Heart right ventricle (tissue), 16 donors: ENCODE measurements around the gene TBXAS1. TPM values are rescaled to one million over a fixed set of nuclear protein-coding genes. Genes with fewer than 3 reads are reported as not detected.

ENCODE experiments used
- ATAC-seq, 8 donors: fragments of 200-7000 bp; cut with Tn5 transposase; one replicate each; pipeline ENCODE4 v1.9.1; 2020; ENCODE audit warnings: mild to moderate bottlenecking in 8 of 8, moderate library complexity in 8 of 8, moderate number of reproducible peaks in 1 of 8
- DNase-seq, 2 donors: peaks; one replicate each; pipeline ENCODE4 v3.0.0-alpha.2; 2020
- H3K27ac ChIP-seq, 10 donors: fragments of 200-600 bp; sonication (generic) in 2 of 10; one replicate each; pipeline versions ENCODE4 v1.5.0 to v1.8.0; 2020 to 2022; ENCODE audit warnings: mild to moderate bottlenecking in 3 of 10
- H3K27me3 ChIP-seq, 7 donors: fragments of 200-600 bp; one replicate each; pipeline ENCODE4 v1.8.0; 2021 to 2022; ENCODE audit warnings: mild to moderate bottlenecking in 2 of 7
- H3K36me3 ChIP-seq, 9 donors: fragments of 200-600 bp; sonication (generic) in 1 of 9; one replicate each; pipeline versions ENCODE4 v1.5.0 to v1.8.0; 2020 to 2022; ENCODE audit warnings: mild to moderate bottlenecking in 2 of 9
- H3K4me1 ChIP-seq, 9 donors: fragments of 200-600 bp; sonication (generic) in 1 of 9; one replicate each; pipeline versions ENCODE4 v1.5.0 to v1.8.0; 2020 to 2022; ENCODE audit warnings: mild to moderate bottlenecking in 4 of 9
- H3K4me3 ChIP-seq, 10 donors: fragments of 200-600 bp; sonication (generic) in 2 of 10; one replicate each; pipeline versions ENCODE4 v1.5.0 to v1.8.0; 2020 to 2022; ENCODE audit warnings: mild to moderate bottlenecking in 7 of 10, moderate library complexity in 2 of 10
- H3K9me3 ChIP-seq, 11 donors: fragments of 200-600 bp in 10 of 11; sonication (generic) in 2 of 11; one replicate each; pipeline versions ENCODE4 v1.5.0 to v1.8.0; 2013 to 2022; ENCODE audit warnings: mild to moderate bottlenecking in 2 of 11, control low read depth in 1 of 11, moderate library complexity in 1 of 11
- CTCF ChIP-seq, 9 donors: fragments of 200-600 bp; sonication (generic) in 2 of 9; IDR thresholded peaks; one replicate each; pipeline versions ENCODE4 v1.5.0 to v1.8.0; 2021 to 2022; ENCODE audit warnings: antibody characterized with exemption in 9 of 9, mild to moderate bottlenecking in 5 of 9, moderate library complexity in 1 of 9
- WGBS, 2 donors: extraction: QIAGEN DNeasy Blood & Tissue Kit; methylation state at CpG; one replicate each; pipeline ENCODE4 v1.1.7; 2013; ENCODE audit warnings: inconsistent platforms in 1 of 2; 5-methylcytosine and 5-hydroxymethylcytosine counted together
- intact Hi-C, 10 donors: fragments of 100-400 bp; cut with DNase I; formaldehyde crosslinking; loops; one replicate each; pipeline versions ENCODE4 v1.11.1 to v1.14.2; 2022
- polyA plus RNA-seq, 2 donors: library from polyadenylated mRNA; stranded (reverse); fragments of 200-250 nt; gene quantifications; one replicate each; pipeline ENCODE4 v1.2.3, GENCODE V29; 2013
- total RNA-seq, 10 donors: library from RNA; stranded (reverse); fragmentation: NEBNext Ultra II Directional in 3 of 10; extraction: Animal tissue kit (Norgen Biotek cat#: 25700) in 3 of 10; gene quantifications; one replicate each; pipeline versions ENCODE4 v1.2.1 to v1.2.4, GENCODE V29; 2021 to 2023
- donor health status: Arrhythmogenic right ventricular cardiomyopathy.
- donor health status: ischemic (EF 13 %, LVEDD 7.1; RV severe dilation, severe dysfunction).
- donor health status: healthy with polysubstance abuse.
- donor health status: DM: no; HTN: yes; CAD: no.
- donor health status: DM: no; HTN: no; CAD: no.
- donor health status: ischemic (EF 25% LVEDD 6.9; RV normal size, moderate dysfunction).
- donor health status: ischemic (EF 25% LVEDD 5.7; RV mildly dilated, moderate dysfunction).
- donor health status: healthy.
- donor health status: DM: yes; HTN: yes; CAD: no.
- donor health status: Ischemic cardiomyopathy.
- donor health status: ischemic (EF 35%, LVEDD 5.7; RV mildly dilated, moderate dysfunction).
- donor health status: nonischemic (EF 11% LVEDD 7.7; RV severe dilation, severe dysfunction).
- donor health status: DM: yes; HTN: yes; CAD: no.
- donor health status: PGD.
- donor health status: ischemic (EF 29% LVEDD 5.4; RV normal size, mild dysfunction).
- donor health status: nonischemic (EF 23%, LVEDD 6.1; RV moderate dilation, normal function).

Gene TBXAS1
- total and polyA plus RNA-seq, 12 donors = 1.7 to 17.7 (median 3.7) TPM

DNA sequence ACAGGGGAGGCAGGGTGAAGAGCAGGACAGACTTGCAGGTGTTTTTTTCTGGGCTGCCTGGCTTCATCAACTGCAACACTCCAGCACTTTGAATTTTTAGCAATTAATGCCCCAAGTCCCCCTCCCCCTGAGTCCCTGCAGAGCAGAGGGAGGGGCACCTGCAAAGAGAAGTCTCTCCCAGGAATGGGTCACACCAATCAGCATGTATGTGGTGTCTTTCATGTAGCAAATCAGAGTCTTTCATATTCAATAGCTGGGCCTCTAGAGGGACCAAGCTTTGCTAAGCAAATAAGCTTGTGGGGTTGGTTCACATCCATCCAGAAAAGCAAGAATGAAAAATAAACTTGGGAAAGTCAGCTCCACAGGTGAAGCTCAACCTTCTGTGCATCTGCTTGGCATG lies 143.0 kb downstream of the TBXAS1 start:
- no peak overlapping the region for H3K4me3 ChIP-seq
- no peak for DNase-seq
- H3K4me1 ChIP-seq = no peaks in the 10 kb centered on the region
- peaks cover 0 to 6% (median 0%) of the 10 kb centered on the region in 7 donors for H3K27me3 ChIP-seq
- intact Hi-C loops = no loop called here
- H3K27ac ChIP-seq = no peak overlapping the region
- no peaks in the 10 kb centered on the region for H3K9me3 ChIP-seq
- peaks cover 0 to 40% (median 0%) of the 10 kb centered on the region in 9 donors for H3K36me3 ChIP-seq
- ATAC-seq = no peak
- no peak for TF ChIP-seq CTCF (IDR thresholded peaks at IDR 0.05)

GRCh38 chr7:139973101-139974050 lies 144.3 kb downstream of the TBXAS1 start:
- intact Hi-C loops = no loop called here
- Histone ChIP-seq H3K27ac (no peak overlapping the region), H3K9me3 (no peaks in the 10 kb centered on the region), H3K36me3 (peaks cover 0 to 31% (median 0%) of the 10 kb centered on the region in 9 donors), H3K4me3 (no peak overlapping the region), H3K27me3 (peaks cover 0 to 6% (median 0%) of the 10 kb centered on the region in 7 donors), H3K4me1 (no peaks in the 10 kb centered on the region)
- DNase-seq (no peak), ATAC-seq (no peak)
- no peak for TF ChIP-seq CTCF (IDR thresholded peaks at IDR 0.05)
- 75 to 79% methylated on average over 11 of the region's 11 CpGs for WGBS, 2 donors

- intact Hi-C loops = no loop called here
- no peak for TF ChIP-seq CTCF (IDR thresholded peaks at IDR 0.05)
- WGBS, 2 donors = 93 to 94% methylated on average over 13 of the region's 13 CpGs
- Histone ChIP-seq H3K27me3 (peaks cover 0 to 6% (median 0%) of the 10 kb centered on the region in 7 donors), H3K4me3 (no peak overlapping the region), H3K4me1 (no peaks in the 10 kb centered on the region), H3K9me3 (no peaks in the 10 kb centered on the region), H3K36me3 (peaks cover 0 to 24% (median 0%) of the 10 kb centered on the region in 9 donors), H3K27ac (no peak overlapping the region)
- ATAC-seq (no peak), DNase-seq (no peak)
Observed at GRCh38 chr7:139974179-139974811, 145.2 kb downstream of the TBXAS1 start.

DNA sequence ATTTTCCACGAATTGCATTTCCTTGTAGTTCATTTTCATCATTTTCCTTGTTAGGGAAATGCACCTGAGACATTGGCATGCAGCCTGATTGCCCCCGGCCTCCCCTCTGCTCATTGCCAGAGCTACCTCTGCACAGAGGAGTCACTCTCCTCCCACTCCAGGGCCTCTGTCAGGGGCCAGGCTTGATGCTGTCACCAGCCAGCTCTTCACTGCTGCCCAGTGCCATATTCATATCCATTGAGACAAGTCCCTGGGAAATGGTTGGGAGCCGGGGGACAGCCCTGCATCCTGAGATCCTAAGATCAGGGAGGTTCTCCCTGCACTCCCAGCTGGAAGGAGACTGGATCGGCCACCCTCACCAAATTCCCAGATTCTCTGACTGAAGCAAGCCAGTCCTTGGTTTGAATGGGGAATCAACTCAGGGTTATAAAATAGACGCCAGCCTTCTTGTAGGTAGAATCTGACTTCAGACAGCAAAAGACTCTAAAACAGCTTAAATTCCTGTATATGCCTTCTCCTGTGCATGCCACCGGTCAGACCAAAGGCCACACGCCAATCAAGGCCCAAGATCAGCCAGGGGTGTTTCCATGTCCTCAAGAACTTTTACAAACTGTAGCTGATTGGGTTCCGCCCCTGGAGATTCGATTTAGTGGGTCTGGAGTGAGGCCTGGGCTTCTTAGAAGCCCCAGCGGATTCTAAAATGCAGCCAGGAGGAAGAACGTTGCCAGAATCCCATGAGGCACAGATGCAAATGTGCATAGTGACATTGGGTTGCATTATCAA lies 147.2 kb downstream of the TBXAS1 start:
- DNase-seq (no peak), ATAC-seq (no peak)
- Histone ChIP-seq H3K27me3 (peaks cover 0 to 6% (median 0%) of the 10 kb centered on the region in 7 donors), H3K36me3 (peaks cover 0 to 12% (median 0%) of the 10 kb centered on the region in 9 donors), H3K4me3 (no peak overlapping the region), H3K9me3 (no peaks in the 10 kb centered on the region), H3K4me1 (peaks cover 0 to 11% (median 0%) of the 10 kb centered on the region in 9 donors), H3K27ac (no peak overlapping the region)
- TF ChIP-seq CTCF (IDR thresholded peaks at IDR 0.05) = no peak
- intact Hi-C loops = no loop called here
- 87 to 91% methylated on average over 11 of the region's 11 CpGs for WGBS, 2 donors
